BJ (cell line): ENCODE results near the gene SAP30L. TPM values are rescaled to one million over a fixed set of nuclear protein-coding genes. Genes with fewer than 3 reads are reported as not detected.

Experiments
- CTCF ChIA-PET: fragments of 350-600 bp; formaldehyde crosslinking; extraction: SDS; loops from one replicate; lab custom pipeline; 2021; ENCODE audit warnings: antibody characterized with exemption, inconsistent platforms; lab: Yijun Ruan, JAX
- POLR2A ChIA-PET: fragments of 300-600 bp; sonication (Branson Sonifier 250); formaldehyde crosslinking; extraction: SDS; loops from one replicate; lab custom pipeline; 2021; ENCODE audit warnings: antibody characterized with exemption; lab: Charles Lee
- DNase-seq: peaks from one replicate; pipeline ENCODE4 v3.0.0-alpha.2; 2011; ENCODE audit warnings: low read depth
- H3K27me3 ChIP-seq: 2 replicates; pipeline ENCODE4 v1.6.0; 2011; ENCODE audit warnings: low read length; ENCODE audit not compliant: control insufficient read depth, insufficient read depth
- H3K36me3 ChIP-seq: 2 replicates; pipeline ENCODE4 v1.5.1; 2011; ENCODE audit warnings: low read length; ENCODE audit not compliant: control insufficient read depth, insufficient read depth
- H3K4me3 ChIP-seq: 2 replicates; pipeline ENCODE4 v1.5.1; 2011; ENCODE audit warnings: low read depth, mild to moderate bottlenecking, control low read depth, low read length
- polyA plus RNA-seq: library from polyadenylated mRNA; depleted of rRNA; stranded (reverse); fragments of >200 nt; gene quantifications from 2 replicates; pipeline ENCODE4 v1.2.3, GENCODE V29; 2011
- TF ChIP-seq, protein P1 (sequence below): IDR thresholded peaks from 2 replicates; pipeline ENCODE4 v1.5.1; 2011; ENCODE audit warnings: low read depth, mild to moderate bottlenecking, control low read depth, inconsistent platforms, low read length, moderate library complexity; ENCODE audit not compliant: insufficient read depth

The SAP30L gene
- polyA plus RNA-seq, 1 experiment: 26.3 TPM

- TF ChIP-seq, protein P1, sequence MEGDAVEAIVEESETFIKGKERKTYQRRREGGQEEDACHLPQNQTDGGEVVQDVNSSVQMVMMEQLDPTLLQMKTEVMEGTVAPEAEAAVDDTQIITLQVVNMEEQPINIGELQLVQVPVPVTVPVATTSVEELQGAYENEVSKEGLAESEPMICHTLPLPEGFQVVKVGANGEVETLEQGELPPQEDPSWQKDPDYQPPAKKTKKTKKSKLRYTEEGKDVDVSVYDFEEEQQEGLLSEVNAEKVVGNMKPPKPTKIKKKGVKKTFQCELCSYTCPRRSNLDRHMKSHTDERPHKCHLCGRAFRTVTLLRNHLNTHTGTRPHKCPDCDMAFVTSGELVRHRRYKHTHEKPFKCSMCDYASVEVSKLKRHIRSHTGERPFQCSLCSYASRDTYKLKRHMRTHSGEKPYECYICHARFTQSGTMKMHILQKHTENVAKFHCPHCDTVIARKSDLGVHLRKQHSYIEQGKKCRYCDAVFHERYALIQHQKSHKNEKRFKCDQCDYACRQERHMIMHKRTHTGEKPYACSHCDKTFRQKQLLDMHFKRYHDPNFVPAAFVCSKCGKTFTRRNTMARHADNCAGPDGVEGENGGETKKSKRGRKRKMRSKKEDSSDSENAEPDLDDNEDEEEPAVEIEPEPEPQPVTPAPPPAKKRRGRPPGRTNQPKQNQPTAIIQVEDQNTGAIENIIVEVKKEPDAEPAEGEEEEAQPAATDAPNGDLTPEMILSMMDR: no peak
- POLR2A ChIA-PET: no interaction called here
These were observed 47.5 kb downstream of the SAP30L start for GRCh38 chr5:154493274-154493673.

DNA sequence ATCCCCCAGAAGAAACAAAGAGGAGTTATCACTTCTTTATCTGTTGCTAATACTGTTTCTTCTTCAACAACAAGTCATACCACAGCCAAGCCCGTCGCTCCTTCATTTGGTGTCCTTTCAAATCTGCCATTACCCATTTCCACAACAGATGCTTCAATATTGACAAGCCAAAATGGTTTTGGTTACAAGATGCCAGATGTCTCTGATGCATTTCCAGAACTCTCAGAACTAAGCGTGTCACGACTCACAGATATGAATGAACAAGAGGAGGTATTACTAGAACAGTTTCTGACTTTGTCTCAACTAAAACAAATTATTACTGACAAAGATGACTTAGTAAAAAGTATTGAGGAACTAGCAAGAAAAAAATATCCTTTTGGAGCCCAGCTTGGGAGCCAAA is 48.2 kb downstream of the SAP30L start:
- CTCF ChIA-PET: interaction anchor here (0.6 to 2.0 kb wide), 2 partner anchors 10 to 27 kb away, joined by 3 to 5 read pairs; no protein-coding TSS in a partner anchor
- H3K4me3 ChIP-seq: no peak overlapping the region
- TF ChIP-seq, protein P1: no peak
- H3K36me3 ChIP-seq: no peaks in the 10 kb centered on the region
- POLR2A ChIA-PET: no interaction called here
- no peak for DNase-seq
- H3K27me3 ChIP-seq: peaks cover 11% of the 10 kb centered on the region

More at GRCh38 chr5:154493274-154493673, 47.5 kb downstream of the SAP30L start:
- DNase-seq: no peak
- Histone ChIP-seq H3K36me3 (no peaks in the 10 kb centered on the region), H3K4me3 (no peak overlapping the region), H3K27me3 (peaks cover 12% of the 10 kb centered on the region)
- CTCF ChIA-PET: interaction anchor here (0.7 to 2.0 kb wide), 2 partner anchors 17 to 28 kb away, joined by 4 to 5 read pairs; no protein-coding TSS in a partner anchor

DNA sequence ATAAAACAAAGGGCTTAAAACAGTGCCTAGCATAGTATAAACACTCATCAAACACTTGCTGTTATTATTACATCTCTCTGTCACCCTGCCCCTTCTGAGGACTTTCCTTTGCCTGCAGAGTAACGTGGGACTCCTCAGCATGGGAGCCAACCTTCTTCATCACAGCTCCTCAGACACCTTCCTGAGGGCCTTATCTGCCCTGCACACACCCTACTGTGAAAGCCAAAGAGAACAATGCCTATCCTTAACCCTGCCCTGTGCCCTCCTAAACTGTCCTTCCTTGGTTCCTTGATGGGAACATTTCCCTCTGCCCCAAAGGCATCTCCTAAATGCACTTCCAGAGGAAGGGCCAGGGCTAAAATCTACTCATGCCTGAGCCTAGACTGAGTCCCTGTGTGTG is 52.8 kb downstream of the SAP30L start:
- CTCF ChIA-PET: interaction anchor here (1.2 to 2.4 kb wide), 2 partner anchors 22 to 142 kb away, joined by 5 to 13 read pairs; no protein-coding TSS in a partner anchor
- POLR2A ChIA-PET: no interaction called here
- DNase-seq: no peak
- Histone ChIP-seq H3K27me3 (peaks cover 12% of the 10 kb centered on the region), H3K4me3 (no peak overlapping the region), H3K36me3 (no peaks in the 10 kb centered on the region)
- TF ChIP-seq, protein P1: no peak

- no peak overlapping the region for H3K4me3 ChIP-seq
- peaks cover 12% of the 10 kb centered on the region for H3K27me3 ChIP-seq
- TF ChIP-seq, protein P1: no peak
- DNase-seq: no peak
- CTCF ChIA-PET: interaction anchor here (1.2 to 2.4 kb wide), 2 partner anchors 22 to 141 kb away, joined by 5 to 13 read pairs; no protein-coding TSS in a partner anchor
- no peaks in the 10 kb centered on the region for H3K36me3 ChIP-seq
- POLR2A ChIA-PET: no interaction called here
These were observed 53.2 kb downstream of the SAP30L start for GRCh38 chr5:154498994-154499393.

GRCh38 chr5:154501566-154501965 is 55.8 kb downstream of the SAP30L start:
- Histone ChIP-seq H3K27me3 (peaks cover 11% of the 10 kb centered on the region), H3K36me3 (no peaks in the 10 kb centered on the region), H3K4me3 (no peak overlapping the region)
- ChIA-PET POLR2A (no interaction called here), CTCF (interaction anchor here (2.3 kb wide), 1 partner anchor 19 kb away, joined by 9 read pairs; no protein-coding TSS in a partner anchor)
- DNase-seq: no peak
- TF ChIP-seq, protein P1: no peak
